ENCODE results near the gene NBAS.

GRCh38 chr2:15315411-15315810 lies 245.7 kb downstream of the NBAS start:
- TF ChIP-seq EZH2 (IDR thresholded peaks at IDR 0.05; ENCODE audit: insufficient read depth, poor library complexity, severe bottlenecking) (no peak), EZH2phosphoT487 (IDR thresholded peaks at IDR 0.05; ENCODE audit: insufficient read depth, low read depth) (no peak)

Measured in GM23248 (cell line).